CD4-positive, alpha-beta T cell treated with Interleukin-21 for 1 hour (primary cell): ENCODE measurements around the gene GIMAP6.
"Not testable (repeated sequence)": the region's sequence is repeated elsewhere in the genome, so short reads cannot be mapped to it uniquely, and the experiment has no call there.

Experiments used
- DNase-seq: peaks from one replicate; pipeline ENCODE4 v3.0.0-alpha.2; 2020

Gene GIMAP6

DNA sequence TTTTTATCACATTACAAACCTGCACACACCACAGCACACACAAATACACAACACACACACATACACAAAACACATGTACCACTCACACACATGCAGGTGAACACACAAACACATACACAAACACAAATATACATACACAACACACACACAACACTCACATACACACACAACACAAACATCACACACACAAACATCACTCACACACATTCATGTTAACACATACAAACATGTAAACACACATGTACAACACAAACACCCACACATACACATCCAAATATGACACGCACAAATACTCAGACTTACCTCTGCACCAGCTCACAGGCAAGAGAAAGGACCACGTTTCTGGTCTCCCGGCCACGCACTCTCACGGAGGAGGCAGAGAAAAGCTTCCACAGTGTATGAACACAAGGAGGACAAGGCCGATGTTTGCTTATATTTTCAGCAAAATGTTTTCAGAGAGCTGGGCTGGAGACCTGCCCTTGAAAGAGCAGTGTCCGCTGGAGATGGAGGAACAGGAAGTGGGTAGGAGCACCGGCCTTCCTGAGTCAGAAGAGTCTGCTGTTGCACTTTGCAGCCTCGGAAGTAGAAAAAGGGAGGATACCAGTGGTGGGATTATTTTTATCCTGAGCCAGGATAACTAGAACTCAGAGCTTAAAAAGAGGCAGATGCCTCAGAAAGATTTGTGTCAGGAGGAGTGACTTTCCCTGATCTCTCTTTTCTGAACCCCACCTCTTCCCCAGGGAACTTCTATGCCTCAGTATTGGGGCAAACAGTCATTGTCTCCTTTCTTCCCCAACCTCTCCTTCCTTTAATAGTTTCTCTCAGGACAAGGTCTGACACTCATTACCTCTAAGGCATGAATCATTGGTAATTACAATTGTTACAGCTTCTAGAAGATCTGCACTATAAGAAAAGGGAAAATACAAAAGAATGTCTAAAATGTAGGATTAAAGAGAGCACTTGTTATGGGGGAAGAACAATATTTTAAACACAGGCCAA lies at the start of gene GIMAP6:
Gene GIMAP6, minus strand, starts transcription at position 520 of the 999 bp plus-strand sequence. CDS start 2,243 bp downstream, outside the sequence.
- peak; percentile 57 for DNase-seq

DNA sequence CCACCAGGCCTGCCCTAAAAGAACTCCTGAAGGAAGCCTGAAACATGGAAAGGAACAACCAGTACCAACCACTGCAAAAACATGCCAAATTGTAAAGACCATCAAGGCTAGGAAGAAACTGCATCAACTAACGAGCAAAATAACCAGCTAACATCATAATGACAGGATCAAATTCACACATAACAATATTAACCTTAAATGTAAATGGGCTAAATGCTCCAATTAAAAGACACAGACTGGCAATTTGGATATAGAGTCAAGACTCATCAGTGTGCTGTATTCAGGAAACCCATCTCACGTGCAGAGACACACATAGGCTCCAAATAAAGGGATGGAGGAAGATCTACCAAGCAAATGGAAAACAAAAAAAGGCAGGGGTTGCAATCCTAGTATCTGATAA lies 48.2 kb upstream of the GIMAP6 start:
- not testable (repeated sequence) for DNase-seq

DNA sequence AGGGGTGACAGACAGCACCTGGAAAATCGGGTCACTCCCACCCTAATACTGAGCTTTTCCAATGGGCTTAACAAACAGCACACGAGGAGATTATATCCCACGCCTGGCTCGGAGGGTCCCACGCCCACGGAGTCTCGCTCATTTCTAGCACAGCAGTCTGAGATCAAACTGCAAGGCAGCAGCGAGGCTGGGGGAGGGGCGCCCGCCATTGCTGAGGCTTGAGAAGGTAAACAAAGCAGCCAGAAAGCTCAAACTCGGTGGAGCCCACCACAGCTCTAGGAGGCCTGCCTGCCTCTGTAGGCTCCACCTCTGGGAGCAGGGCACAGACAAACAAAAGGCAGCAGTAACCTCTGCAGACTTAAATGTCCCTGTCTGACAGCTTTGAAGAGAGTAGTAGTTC lies 46.4 kb upstream of the GIMAP6 start:
- DNase-seq, result peak; percentile 21

DNA sequence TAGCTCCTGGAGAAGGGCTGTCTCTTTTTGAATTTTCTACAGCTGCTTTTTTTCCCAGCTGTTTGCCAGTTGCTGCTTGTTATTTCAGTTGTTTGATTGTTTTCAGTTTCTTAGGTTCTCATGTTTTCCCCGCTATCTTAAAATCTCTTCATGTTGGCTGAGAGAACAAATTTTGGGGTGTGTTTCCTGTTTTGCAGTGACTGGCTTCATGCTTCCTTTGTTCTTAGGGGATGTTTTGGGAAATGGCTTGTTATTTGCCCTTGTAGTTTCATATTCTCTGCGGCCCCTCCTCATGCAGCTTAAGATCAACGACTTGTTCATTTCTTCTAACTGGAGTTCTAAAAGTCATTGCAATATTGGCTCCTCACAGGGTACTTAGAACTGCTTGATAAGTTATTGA lies 44.7 kb upstream of the GIMAP6 start:
- DNase-seq, result peak; percentile 82

DNA sequence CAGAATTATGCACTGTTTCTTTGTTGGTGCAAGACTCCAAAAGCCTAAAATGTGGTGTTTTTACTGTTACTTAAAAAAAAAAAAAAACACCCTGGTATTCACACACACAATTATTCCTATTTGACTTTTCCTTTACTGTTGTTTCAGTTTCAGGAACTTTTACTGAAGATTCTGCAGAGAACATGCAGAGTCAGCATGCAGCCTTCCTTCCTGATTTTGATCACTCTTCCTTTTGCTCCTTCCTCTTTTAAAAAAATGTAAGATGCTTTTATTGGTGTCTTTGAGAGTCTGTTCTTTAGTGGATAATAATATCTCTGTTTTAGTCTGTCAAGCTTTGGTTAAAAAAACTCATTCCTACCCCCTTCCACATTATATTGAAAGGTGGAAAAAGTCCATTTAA lies 44.1 kb upstream of the GIMAP6 start:
- DNase-seq, result peak; percentile 21

DNA sequence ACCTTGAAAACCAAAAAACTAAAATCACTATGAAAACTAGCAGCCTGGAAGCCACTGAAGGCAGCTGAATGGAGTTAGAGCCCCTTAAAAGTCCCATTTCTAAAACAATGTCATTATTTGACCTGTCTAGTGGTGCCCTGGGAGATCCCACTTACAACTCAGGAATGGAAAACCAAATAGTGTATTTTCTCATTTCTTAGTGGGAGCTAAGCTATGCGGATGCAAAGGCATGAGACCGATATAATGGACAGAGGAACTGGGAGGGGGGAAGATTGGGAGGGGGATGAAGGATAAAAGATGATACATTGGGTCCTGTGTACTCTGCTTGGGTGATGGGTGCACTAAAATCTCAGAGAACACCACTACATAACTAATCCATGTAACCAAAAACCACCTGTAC lies 43.5 kb upstream of the GIMAP6 start:
- no peak for DNase-seq

DNA sequence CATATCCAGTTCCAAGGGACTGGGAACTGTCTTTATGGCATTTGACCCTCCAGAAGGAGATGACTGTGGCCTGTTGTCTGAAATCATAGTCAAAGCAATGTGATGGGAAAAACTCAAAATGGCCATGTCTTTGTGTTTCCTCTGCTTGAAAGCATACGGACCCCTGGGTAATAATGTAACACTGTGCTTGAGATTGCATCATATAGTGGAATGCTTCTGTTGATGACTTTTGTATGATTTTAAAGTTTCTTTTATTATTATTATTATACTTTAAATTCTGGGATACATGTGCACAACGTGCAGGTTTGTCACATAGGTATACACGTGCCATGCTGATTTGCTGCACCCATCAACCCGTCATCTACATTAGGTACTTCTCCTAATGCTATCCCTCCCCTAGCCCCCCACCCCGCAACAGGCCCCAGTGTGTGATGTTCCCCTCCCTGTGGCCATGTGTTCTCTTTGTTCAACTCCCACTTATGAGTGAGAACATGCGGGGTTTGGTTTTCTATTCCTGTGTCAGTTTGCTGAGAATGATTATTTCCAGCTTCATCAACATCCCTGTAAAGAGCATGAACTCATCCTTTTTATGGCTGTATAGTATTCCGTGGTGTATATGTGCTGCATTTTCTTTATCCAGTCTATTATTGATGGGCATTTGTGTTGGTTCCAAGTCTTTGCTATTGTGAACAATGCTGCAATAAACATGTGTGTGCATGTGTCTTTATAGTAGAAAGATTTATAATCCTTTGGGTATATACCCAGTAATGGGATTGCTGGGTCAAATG lies 39.8 kb upstream of the GIMAP6 start:
- DNase-seq, result not testable (repeated sequence)

DNA sequence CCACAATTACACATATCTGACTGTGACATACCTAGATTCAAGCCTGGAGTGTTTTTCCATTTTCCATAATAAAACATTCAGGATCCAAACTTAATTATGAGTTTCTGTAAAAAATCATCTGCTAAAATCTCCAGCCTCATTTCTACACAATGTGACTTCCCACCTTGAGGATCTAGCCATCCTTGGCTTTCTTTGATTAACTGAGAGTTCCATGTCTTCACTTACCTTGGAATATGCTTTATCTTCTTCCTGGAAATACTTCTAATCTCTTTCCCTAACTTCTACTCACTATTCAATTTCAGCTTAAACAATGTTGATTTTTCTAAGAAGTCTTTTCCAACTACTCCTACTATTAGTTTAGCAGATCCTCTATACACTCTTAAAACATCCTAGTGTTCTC lies 36.8 kb upstream of the GIMAP6 start:
- DNase-seq, result no peak

DNA sequence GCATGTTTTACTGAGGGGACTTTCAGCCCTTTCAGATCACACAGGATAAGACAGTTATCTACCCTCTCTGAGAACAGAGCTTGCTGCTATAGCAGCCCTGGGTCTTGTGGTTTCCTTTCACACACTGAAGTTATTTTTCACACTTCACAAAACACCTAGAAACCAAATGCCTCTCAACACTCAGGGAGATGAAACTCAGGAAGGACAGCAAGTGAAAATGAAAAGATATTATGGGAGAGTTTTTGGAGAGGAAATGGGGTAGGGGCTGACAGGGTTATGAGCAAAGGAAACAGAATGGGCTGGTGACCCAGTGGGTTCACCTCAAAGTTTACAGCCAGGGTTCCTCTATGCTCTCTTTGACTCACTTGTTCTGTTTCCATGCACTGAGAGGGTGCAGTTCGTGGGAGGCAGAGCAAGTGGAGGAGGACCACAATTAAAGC lies 36.3 kb upstream of the GIMAP6 start:
- DNase-seq, result peak; percentile 87

DNA sequence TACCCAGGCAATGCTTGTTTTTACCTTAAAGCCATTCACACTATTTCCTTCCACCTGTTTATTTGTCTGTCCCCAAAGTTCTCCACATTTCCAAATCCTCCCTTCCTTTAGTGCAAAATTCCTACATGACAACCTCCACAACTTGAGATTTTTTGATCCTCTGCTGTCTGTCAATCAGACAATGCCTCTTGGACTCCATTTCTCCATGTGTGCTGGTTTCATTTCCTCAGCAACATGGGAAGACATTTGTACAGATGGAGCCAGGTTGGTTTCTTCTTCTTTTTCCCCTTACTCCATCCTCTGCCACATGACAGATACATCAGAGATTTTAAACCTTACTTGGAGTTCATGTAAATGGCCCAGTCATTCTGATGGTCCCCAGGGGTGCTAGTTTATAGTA lies 34.2 kb upstream of the GIMAP6 start:
- no peak for DNase-seq

DNA sequence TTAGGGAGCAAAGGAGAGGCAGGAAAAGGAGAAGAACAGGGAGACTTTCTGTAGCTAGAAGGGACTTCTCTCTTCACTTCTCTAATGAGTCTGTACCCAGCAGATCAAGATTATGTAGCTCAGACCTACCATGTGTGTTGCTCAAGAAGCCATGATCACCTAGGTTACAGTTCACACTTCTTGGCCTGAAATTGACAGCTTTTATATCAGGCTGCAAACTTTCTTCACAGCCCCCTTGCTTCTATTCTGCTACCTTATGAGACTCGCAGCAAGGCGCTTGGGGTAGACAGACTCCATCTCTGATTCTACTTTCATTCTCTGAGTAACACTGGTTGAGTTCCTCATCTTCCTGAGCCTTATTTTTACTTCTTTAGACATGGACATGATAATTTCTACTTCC lies 33.7 kb upstream of the GIMAP6 start:
- peak; percentile 71 for DNase-seq

DNA sequence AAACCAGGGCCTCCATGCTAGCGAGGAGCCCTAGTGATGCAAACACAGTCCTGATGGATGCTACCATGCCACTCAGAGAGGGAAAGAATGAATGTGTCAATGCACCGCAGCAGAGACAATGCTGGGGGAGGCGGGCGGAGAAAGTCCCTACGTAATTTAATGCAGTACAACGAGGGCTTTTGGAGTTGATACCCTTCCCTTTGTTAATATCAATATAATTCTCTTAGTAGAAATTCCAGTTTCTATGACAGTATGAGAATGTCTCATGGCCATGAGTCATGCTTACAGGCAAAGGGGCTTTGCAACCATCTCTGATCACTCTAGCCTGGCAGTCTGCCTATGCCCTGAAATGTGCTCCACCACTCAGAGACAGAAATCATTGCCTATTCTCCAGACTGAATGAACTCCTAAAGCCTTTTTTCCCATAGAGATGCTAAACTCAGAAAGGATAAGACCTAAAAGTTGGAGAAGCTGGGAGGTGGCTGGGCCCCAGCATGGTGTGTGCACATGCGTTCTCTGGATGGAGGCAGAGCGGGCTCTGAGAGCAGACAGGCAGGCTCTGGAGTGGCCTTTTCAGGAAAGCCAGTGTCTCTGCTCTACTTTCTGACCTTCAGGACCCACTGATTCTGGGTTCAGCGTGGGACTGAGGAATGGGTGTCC lies 33.0 kb upstream of the GIMAP6 start:
- DNase-seq, result peak; percentile 27

DNA sequence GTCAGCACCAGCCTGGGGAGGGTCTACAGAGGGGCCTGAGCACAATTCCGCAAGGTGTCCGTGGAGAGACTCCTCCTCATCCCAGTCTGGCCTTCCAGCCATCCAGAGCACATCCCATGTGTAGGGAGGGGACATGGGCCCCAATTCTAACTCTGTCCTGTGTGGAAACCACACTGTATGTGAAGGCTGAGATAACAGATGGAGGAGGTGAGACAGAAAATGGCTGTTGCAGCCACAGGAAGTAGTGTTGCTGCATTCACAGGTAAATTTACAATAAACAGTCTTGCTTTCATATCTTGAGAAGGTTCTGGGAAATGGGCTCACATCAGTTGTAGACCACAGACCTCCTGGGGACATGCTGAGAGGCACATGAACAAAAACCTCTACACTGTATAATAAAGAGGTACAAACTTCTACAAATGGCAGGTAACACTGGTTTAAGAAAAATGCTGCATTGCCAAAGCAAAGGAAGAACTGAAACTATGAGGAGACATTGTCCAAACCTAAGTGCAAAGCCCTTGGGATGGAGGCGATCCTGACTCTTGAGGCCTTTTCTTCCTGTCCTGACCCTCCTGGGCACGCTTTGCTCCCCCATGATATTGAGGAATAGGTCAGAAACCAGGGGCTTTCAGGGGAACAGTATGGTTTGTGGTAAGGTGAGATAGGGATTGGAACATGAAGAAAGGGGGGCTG lies 31.8 kb upstream of the GIMAP6 start:
- peak; percentile 83 for DNase-seq

DNA sequence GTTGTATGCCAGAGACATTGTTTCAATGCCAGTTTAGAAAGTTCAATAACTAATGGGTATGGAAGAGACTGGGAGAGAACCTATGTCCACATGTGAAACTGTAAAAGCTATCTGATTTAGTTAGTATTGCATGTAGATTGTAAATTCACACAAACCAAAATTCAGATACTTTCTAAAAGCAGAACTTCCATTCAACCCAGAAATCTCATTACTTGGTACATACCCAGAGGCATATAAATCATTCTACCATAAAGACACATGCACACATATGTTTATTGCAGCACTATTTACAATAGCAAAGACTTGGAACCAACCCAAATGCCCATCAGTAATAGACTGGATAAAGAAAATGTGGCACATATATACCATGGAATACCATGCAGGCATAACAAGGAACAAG lies 30.6 kb upstream of the GIMAP6 start:
- DNase-seq, result not testable (repeated sequence)

DNA sequence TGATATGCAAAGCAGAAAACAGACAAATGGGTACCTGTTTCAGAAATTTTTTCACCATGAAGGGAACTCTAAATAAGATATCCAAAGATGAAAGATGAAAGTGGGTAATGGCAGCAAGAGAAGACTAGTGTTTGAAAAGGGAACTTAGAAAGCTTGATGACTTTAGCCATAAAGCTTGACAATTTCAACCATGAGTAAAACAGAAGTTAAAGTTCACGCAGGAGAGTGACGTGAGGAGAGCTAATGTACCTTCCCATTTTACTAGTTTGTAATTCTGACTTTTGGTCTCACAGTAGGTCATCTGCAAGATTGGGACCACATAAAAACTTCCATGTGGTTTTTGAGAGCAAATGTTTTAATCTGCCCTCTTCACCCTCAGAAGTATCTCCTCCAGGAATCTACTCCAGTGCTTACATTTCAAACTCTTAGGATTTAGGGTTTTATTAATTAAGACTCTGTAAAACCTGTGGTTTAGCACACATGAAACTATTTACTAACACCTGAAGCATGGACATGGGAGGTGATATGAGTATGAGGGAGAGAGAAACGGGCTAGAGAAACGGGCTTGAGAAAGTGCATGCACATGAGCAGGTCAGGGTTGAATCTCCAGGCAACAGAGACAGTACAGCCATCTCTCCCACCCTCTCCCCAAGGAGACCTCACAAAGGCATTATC lies 28.9 kb upstream of the GIMAP6 start:
- no peak for DNase-seq

DNA sequence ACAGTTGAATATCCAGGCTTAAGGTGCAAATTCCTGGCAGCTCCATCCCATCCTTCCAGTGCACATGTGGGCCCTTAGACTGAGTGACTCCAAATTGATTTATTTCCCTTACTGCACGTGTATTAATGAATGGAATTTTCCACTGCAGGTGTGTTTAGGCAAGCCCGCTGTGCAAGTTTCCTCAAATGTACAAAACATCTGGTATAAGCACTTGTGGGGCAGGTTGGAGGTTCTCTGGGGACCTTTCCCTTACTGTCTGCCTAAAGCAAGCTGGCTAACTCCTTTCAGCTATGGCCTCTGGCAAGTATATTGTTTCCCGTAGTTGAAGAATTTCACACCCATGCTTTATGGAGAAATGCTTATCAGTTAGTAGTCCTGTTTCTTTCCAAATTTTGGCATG lies 25.3 kb upstream of the GIMAP6 start:
- DNase-seq, result no peak

DNA sequence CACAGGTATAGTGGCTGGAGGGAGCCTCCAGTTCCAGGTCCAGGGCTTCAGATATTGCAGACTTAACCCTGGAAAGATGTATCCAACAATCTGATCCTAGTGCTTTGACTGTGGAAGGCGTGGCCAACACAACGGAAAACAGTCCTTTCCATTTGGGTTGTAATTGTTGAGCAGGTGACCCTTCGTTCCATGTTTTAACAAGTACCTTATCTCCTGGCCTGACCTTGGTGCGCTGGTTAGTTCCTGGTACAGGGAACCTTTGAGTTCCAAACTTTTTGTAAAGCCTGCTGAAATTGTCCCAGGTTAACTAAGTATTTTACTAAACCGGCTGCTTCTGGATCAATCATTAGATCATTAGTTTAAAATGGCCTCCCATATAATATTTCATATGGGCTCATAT lies 23.9 kb upstream of the GIMAP6 start:
- no peak for DNase-seq

DNA sequence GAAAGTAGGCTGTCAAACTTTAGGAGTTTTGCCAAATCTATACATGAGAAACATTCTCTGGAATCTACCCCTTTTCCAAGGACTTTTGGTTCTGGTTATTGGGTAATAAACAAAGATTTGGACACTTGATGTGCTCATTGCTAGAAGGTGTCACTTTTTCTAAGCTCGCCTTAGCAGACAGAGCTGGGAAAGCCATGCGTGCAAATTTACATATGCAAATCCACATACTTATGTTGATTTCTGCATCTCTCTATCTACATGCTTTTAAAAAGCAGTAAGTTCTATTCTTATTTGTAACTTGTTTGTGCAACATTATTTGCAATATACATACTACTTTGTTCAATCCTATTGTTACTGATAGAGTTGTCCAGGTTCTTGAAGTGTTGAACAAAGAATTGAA lies 22.5 kb upstream of the GIMAP6 start:
- no peak for DNase-seq

DNA sequence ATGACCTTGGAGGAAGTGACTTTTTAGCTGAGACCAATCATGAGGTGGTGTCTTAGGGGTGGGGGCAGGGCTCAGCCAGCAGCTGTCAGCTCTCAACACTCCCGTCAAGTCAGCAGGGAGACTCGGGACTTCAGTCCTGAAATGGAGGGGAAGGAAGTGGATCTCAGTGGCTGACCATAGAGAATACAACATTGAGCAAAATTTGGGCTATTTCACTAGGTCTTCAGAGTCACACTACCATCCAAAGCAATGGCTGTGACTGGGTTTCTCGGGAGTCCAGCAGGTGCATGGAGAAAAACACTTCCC lies 16.8 kb upstream of the GIMAP6 start:
- DNase-seq, result no peak

DNA sequence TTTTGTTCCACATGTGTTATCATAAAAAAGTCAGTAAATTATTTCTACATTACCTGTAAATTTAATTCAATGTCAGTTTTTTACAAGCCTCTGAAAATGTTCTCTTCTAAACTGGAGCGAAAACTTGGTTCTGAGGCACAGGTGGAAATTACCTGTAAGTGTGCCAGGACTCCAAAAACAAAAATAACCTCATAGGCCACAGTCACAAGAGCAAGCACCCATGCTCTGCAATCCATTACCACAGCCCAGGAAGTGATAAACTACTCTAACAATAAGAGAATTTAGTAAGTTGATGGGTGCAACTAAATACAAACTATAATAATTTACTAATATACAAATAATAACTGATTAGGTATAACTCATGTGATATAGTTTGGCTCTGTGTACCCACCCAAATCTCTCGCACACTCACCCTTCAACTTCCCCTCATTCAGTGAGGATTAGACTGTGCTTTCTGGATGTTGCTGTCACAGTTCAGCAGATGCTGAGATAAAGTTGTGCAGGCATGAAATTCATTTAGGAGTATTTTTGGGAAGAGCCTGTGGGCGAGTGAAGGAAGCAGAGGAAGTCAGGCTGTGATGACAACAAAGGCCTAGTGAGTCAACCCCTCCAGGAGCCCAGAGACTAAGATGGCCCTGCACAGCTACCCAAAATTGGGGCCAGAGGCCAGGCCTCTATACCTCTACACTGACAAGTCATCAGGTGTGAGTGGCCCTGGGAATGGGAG lies 16.3 kb upstream of the GIMAP6 start:
- DNase-seq, result peak; percentile 59

DNA sequence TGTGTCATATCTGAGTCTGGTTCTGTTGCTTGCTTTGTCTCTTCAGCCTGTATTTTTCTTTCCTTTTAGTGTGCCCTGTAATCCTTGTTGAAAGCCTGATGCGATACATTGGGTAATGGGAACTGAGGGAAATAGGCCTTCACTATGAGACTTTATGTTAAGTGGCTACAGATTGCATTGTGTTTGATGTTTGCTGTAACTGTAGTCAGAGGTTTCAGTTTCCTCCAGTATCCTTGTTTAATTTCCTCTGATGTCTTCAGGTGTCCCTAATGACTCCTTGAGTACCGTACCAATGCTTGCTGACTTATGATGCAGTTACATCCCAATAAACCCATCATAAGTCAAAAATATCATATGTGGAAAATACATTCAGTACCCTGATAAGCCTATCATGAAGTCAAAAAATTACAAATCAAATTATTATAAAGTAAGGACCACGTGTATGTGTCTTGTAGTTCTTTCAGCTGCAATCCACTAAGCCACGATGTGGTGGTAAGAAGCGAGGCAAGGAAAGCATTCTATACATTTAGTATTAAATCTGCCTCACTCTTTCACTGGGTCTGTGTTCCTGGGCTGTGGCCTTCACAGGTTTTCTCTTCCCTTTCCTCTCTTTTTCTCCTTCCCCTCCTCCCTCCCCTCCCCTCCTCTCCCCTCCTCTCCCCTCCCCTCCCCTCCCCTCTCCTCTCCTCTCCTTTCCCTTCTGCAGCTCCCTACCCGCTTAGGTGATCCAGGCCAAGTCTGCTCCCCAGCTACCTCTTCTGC lies 13.3 kb upstream of the GIMAP6 start:
- DNase-seq, result no peak
